Astrocyte of the cerebellum (primary cell): ENCODE data around the gene GRK6.

Source experiments
- DNase-seq: peaks from one replicate; pipeline ENCODE4 v3.0.0-alpha.2; 2011; ENCODE audit warnings: low read depth
- H3K4me3 ChIP-seq: 2 replicates; pipeline ENCODE4 v1.5.1; 2011; ENCODE audit warnings: mild to moderate bottlenecking, low read depth, low read length, moderate library complexity
- CTCF ChIP-seq: IDR thresholded peaks from 2 replicates; pipeline ENCODE4 v1.5.1; 2012; ENCODE audit warnings: low read length, low read depth, moderate library complexity, mild to moderate bottlenecking; ENCODE audit errors: missing control alignments
- in situ Hi-C: cut with HindIII; loops from 2 replicates; pipeline ENCODE4 v1.10.0; 2017; ENCODE audit warnings: low sequenced_read_pairs

GRK6 gene

GRCh38 chr5:177429248-177430040 is 3.0 kb downstream of the GRK6 start:
- no peak overlapping the region for H3K4me3 ChIP-seq
- DNase-seq, result no peak

GRCh38 chr5:177430140-177430951 is 3.9 kb downstream of the GRK6 start:
- DNase-seq, result no peak
- H3K4me3 ChIP-seq, result no peak overlapping the region
- in situ Hi-C loops, result no loop called here
- TF ChIP-seq CTCF, result no peak

More at GRCh38 chr5:177429248-177430040, 3.0 kb downstream of the GRK6 start:
- TF ChIP-seq CTCF, result no peak
- in situ Hi-C loops, result no loop called here

GRCh38 chr5:177430972-177431316 is 4.5 kb downstream of the GRK6 start:
- no peak for DNase-seq
- in situ Hi-C loops, result no loop called here
- H3K4me3 ChIP-seq, result no peak overlapping the region
- TF ChIP-seq CTCF, result no peak

- TF ChIP-seq CTCF, result no peak
- DNase-seq, result no peak
- in situ Hi-C loops, result no loop called here
- no peak overlapping the region for H3K4me3 ChIP-seq
These were observed 5.1 kb downstream of the GRK6 start for GRCh38 chr5:177431317-177432142.

GRCh38 chr5:177432143-177432838 is 5.8 kb downstream of the GRK6 start:
- no peak overlapping the region for H3K4me3 ChIP-seq
- DNase-seq, result no peak
- TF ChIP-seq CTCF, result no peak
- in situ Hi-C loops, result no loop called here
